Adipocyte (in vitro differentiated cells): ENCODE results near the gene GPR39.

ENCODE experiments used
- DNase-seq: peaks from one replicate; pipeline ENCODE4 v3.0.0-alpha.2; 2015; ENCODE audit warnings: low read depth
- H3K27me3 ChIP-seq: replicated peaks from 2 replicates; pipeline ENCODE4 v1.7.0; 2013; ENCODE audit warnings: mild to moderate bottlenecking, low read length, moderate library complexity; ENCODE audit not compliant: control insufficient read depth, insufficient read depth
- H3K36me3 ChIP-seq: 2 replicates; pipeline ENCODE4 v1.7.0; 2013; ENCODE audit warnings: low read length, mild to moderate bottlenecking, moderate library complexity; ENCODE audit not compliant: control insufficient read depth, insufficient read depth, severe bottlenecking
- H3K4me1 ChIP-seq: 2 replicates; pipeline ENCODE4 v1.7.0; 2013; ENCODE audit warnings: mild to moderate bottlenecking, low read length, moderate library complexity; ENCODE audit not compliant: control insufficient read depth, insufficient read depth
- H3K4me3 ChIP-seq: 2 replicates; pipeline ENCODE4 v1.7.0; 2013; ENCODE audit warnings: mild to moderate bottlenecking, low read length, moderate library complexity
- H3K9ac ChIP-seq: 2 replicates; pipeline ENCODE4 v1.7.0; 2013; ENCODE audit warnings: mild to moderate bottlenecking, low read length, moderate library complexity
- H3K9me3 ChIP-seq: 2 replicates; pipeline ENCODE4 v1.7.0; 2013; ENCODE audit warnings: mild to moderate bottlenecking, low read length, moderate library complexity; ENCODE audit not compliant: control insufficient read depth

The GPR39 gene

DNA sequence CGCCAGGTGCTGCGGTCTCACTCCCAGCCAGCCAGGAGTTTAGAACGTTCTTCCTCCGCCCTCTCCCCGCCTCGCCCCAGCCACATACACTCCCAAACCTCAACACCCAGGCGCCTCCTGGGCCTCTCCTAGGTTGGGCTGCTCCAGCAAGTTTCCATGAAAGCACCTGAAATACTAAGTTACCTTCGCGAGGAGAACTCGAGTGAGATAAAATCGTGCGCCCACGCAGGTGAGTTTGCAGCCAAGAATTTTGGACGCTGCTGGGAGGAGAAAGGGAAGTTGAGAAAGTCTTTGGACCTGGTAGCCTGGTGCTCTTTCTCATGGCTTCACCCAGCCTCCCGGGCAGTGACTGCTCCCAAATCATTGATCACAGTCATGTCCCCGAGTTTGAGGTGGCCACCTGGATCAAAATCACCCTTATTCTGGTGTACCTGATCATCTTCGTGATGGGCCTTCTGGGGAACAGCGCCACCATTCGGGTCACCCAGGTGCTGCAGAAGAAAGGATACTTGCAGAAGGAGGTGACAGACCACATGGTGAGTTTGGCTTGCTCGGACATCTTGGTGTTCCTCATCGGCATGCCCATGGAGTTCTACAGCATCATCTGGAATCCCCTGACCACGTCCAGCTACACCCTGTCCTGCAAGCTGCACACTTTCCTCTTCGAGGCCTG is at the start of gene GPR39:
Gene GPR39 (plus strand): TSS at position 83 of the 673 bp plus-strand sequence.
- Histone ChIP-seq H3K4me3 (peak within 1 kb of the TSS; percentile 75), H3K27me3 (no peaks in the 10 kb centered on the region), H3K9ac (peak within 1 kb of the TSS; percentile 75), H3K4me1 (peaks cover 26% of the 10 kb centered on the region), H3K36me3 (no peaks in the 10 kb centered on the region), H3K9me3 (no peaks in the 10 kb centered on the region)
- DNase-seq, result no peak

DNA sequence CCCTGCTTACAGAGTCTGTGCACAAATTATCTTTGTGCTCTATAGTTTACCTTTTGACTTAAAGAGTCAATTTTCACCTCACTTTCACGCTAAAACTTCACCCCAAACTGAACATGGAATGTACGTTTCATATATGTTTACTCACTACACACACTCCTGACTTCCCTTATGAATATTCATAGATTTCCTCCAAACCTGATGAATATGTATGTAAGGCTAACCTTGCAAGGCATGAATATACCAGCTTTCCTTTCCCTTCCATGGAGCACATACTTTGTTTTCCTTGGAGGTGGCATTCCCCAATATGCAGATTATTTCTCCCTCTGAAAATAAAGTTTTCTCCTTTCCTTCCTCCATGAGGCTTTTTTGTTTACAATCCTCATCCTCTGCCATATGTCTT is 48.4 kb upstream of the GPR39 start:
- Histone ChIP-seq H3K4me3 (no peak overlapping the region), H3K27me3 (peaks cover 6% of the 10 kb centered on the region), H3K4me1 (no peaks in the 10 kb centered on the region), H3K9me3 (peaks cover 14% of the 10 kb centered on the region), H3K36me3 (no peaks in the 10 kb centered on the region), H3K9ac (no peak overlapping the region)
- DNase-seq, result no peak

DNA sequence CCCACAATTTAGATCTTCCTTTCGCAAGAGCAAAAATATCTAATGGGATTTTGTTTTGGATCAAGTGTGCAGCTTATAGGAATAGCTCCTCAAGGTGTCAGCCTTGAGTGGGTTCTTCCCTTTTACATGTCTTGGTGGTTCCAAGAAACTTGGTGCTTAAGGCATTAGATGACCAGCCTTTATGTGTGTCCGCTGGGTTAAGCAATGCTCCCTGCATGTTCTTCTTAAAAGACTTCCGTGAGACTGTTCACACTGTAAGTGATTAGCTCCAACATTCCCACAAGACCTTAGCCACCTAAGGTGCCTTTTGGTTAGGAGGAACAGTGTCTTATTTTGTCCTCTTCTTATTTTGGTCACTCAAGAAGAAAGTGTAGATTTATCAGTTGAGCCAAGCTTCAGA is 44.3 kb upstream of the GPR39 start:
- Histone ChIP-seq H3K9ac (no peak overlapping the region), H3K4me3 (no peak overlapping the region), H3K9me3 (no peaks in the 10 kb centered on the region), H3K36me3 (no peaks in the 10 kb centered on the region), H3K4me1 (peaks cover 5% of the 10 kb centered on the region), H3K27me3 (peaks cover 6% of the 10 kb centered on the region)
- DNase-seq, result no peak

DNA sequence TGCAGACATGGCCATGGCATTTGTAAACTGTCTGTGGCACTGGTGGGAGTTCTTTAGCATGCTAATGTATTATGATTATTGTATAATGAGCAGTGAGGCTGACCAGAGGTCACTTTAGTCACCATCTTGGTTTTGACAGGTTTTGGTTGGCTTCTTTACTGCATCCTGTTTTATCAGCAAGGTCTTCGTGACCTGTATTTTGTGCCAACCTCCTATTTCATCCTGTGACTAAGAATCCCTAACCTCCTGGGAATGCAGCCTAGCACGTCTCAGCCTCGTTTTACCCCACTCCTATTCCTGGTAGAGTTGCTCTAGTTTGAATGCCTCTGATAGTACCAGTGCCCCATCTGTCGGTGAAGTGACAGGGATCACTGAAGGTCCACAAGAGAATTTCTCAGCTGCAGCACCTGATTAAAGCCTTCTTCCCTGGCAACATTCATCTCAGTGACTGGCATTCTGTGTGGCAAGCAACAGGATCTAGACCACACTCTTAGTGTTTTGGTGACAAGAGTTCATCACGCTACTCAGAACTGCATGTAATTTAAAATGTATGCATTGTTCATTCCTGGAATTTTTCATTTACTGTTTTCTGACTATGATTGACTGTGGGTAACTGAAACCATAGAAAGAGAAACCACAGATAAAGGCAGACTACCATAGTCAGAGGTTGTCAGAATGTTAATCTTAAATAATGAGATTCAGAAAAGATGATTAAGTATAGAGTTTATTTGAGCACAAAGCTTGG is 43.0 kb upstream of the GPR39 start:
- no peak overlapping the region for H3K9ac ChIP-seq
- peak; percentile 48 for DNase-seq
- H3K4me3 ChIP-seq, result peak overlapping the region; percentile 45
- peaks cover 6% of the 10 kb centered on the region for H3K27me3 ChIP-seq
- H3K9me3 ChIP-seq, result no peaks in the 10 kb centered on the region
- H3K4me1 ChIP-seq, result peaks cover 5% of the 10 kb centered on the region
- no peaks in the 10 kb centered on the region for H3K36me3 ChIP-seq

DNA sequence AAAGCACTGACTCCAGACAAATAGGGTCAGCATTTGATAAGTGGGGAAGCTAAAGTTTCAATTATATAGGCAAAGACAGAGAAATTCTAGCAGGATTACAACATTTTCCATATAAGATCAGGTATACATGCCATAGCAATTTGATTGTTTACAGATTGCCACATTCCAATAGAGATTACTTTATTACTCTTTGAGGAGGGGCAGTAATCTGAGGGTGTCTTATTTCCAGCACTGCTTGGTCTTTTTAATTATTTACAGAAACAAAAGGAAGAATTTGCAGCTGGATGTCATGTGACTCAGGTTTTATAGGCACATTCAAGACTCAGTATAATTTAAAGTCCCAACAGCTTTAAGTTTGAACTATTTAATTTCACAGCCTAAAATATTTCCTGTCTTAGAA is 42.5 kb upstream of the GPR39 start:
- no peaks in the 10 kb centered on the region for H3K36me3 ChIP-seq
- no peak overlapping the region for H3K9ac ChIP-seq
- H3K4me1 ChIP-seq, result peaks cover 5% of the 10 kb centered on the region
- peak overlapping the region; percentile 45 for H3K4me3 ChIP-seq
- DNase-seq, result peak; percentile 73
- no peaks in the 10 kb centered on the region for H3K9me3 ChIP-seq
- H3K27me3 ChIP-seq, result peaks cover 6% of the 10 kb centered on the region

DNA sequence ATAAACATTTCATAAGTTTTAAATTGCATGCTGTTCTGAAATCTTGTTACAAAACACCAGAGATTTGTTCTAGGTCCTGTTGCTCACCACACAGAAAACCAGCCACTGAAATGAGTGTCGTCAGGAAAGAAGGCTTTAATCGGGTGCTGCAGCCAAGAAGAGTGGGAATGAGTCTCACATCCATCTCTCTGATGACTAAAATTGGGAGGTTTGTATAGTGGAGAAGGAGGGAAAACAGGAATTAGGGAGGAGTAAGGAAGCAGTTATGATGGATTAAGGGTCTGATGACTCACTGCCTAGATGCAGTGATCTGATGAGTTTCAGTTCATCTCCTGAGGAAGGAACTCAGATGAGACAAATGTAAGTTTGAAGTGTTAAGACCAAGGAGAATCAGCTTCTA is 42.1 kb upstream of the GPR39 start:
- H3K9me3 ChIP-seq, result no peaks in the 10 kb centered on the region
- H3K27me3 ChIP-seq, result peaks cover 6% of the 10 kb centered on the region
- H3K4me1 ChIP-seq, result peaks cover 5% of the 10 kb centered on the region
- peak overlapping the region; percentile 45 for H3K4me3 ChIP-seq
- no peak overlapping the region for H3K9ac ChIP-seq
- no peaks in the 10 kb centered on the region for H3K36me3 ChIP-seq
- DNase-seq, result no peak

DNA sequence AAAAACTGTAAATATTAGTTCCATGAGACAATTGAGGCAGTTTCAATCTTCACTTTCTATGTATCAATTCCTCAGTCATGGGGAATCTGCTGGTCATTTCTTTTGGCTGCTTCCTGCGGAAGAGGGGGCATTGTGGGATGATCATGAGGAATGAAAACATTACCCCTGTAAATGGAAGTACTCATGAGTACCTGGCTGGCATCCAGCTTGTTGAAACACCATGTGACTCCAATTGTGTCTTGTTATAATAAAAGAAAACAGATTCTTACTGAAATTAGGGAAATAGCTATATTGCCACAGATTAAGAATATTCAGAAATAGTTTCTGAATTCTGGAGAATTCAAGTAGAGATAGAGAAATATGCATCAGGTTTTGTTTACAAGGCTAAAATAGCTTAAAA is 41.6 kb upstream of the GPR39 start:
- Histone ChIP-seq H3K4me1 (peaks cover 5% of the 10 kb centered on the region), H3K27me3 (peaks cover 6% of the 10 kb centered on the region), H3K36me3 (no peaks in the 10 kb centered on the region), H3K9me3 (peaks cover under 1% of the 10 kb centered on the region), H3K9ac (no peak overlapping the region), H3K4me3 (peak overlapping the region; percentile 45)
- DNase-seq, result peak; percentile 58

DNA sequence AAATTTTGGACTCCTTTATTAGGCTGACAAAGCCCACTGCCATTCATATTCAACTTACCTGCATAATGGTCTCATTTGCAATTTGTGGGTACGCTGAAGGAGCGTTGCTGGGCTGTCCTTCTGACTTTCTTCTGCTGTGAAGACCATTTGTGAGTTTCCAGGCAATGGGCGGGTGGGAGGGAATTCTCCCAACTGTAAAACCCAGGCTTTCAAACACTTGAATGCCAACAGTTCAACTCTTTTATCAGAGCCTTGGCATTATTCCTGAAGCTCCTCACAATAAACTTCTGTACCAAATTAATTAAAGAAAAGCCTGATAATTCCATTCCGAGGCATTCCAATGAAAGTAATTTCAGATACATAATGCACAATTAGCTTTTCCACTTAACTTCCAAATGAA is 35.2 kb upstream of the GPR39 start:
- H3K36me3 ChIP-seq, result no peaks in the 10 kb centered on the region
- H3K4me3 ChIP-seq, result no peak overlapping the region
- DNase-seq, result no peak
- H3K9me3 ChIP-seq, result peaks cover 5% of the 10 kb centered on the region
- no peaks in the 10 kb centered on the region for H3K27me3 ChIP-seq
- peaks cover 13% of the 10 kb centered on the region for H3K4me1 ChIP-seq
- H3K9ac ChIP-seq, result no peak overlapping the region

DNA sequence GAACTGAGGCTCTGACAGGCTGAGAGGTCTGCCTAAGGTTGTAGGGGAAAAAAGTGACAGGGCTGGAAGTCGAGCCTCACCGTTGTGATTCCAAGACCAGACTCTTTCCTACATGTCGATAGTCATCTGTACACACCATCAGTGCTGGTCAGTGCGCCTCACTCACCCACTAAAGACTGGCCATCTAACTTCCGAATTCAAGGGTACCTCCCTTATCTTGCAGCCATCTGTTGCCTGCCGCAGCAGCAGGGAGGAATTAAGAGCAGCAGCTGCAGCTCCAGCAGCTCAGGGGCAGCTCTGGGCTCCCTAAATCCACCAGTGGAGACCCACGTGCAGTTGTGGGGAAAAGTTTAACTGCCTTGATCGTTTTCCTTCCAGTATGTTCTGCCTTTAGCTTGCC is 32.6 kb upstream of the GPR39 start:
- peaks cover 13% of the 10 kb centered on the region for H3K4me1 ChIP-seq
- peaks cover 5% of the 10 kb centered on the region for H3K9me3 ChIP-seq
- no peaks in the 10 kb centered on the region for H3K27me3 ChIP-seq
- no peak overlapping the region for H3K4me3 ChIP-seq
- H3K36me3 ChIP-seq, result no peaks in the 10 kb centered on the region
- DNase-seq, result no peak
- no peak overlapping the region for H3K9ac ChIP-seq

DNA sequence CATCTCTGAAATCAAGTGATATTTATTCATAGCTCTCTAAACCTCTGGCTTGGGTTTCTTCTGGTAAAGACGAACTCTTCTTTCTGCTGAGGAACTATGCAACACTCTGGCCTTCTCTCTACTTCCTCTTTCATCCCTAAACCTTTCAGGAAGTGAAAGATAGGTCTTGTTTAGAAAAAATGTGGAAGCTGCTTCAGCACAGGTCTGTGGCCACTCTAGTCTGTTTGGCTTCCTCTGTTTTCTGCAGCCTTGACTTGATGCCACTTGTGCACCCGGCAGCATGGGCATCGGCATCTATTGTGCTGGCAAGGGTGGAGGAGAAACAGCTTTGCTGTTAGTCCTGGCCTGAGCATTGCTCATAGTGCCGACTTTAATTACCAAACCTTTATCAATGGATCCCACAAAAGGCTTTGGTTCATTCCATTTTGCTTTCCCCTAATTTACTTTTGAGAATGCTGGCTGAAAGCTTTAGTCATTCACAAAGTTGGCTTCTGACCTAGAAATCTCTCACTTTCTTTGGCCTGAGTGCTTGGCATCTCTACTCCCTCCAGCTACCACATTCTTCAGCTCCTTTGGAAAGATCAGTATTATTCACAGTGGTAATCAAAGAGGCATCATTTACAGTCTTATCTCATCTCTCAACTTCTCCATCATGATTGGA is 32.0 kb upstream of the GPR39 start:
- Histone ChIP-seq H3K27me3 (no peaks in the 10 kb centered on the region), H3K36me3 (no peaks in the 10 kb centered on the region), H3K9me3 (peaks cover 5% of the 10 kb centered on the region), H3K4me3 (no peak overlapping the region), H3K9ac (no peak overlapping the region), H3K4me1 (peaks cover 13% of the 10 kb centered on the region)
- DNase-seq, result no peak

DNA sequence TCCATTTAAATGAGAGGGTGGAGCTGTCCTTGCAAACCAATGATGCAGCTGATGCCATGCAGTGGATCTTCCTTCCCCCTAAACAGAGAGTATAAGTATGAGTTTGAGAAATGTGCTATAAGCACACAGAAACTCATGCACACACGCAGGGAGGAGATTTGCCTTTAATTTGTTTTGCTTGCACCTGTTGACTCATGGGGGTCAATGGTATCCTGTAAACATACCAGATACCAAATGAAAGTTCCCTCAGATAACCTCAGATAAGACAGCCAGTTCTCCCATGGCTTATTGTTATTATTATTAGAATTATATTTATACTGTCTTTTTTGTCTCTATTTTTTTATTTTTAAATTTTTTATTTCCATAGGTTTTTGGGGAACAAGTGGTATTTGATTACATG is 29.5 kb upstream of the GPR39 start:
- Histone ChIP-seq H3K27me3 (peaks cover 8% of the 10 kb centered on the region), H3K9ac (no peak overlapping the region), H3K9me3 (no peaks in the 10 kb centered on the region), H3K4me3 (no peak overlapping the region), H3K36me3 (no peaks in the 10 kb centered on the region), H3K4me1 (peaks cover 13% of the 10 kb centered on the region)
- no peak for DNase-seq
